Right ventricle myocardium superior (tissue), 1 donor: ENCODE measurements around the gene ARPIN. TPM values are rescaled to one million over a fixed set of nuclear protein-coding genes. Genes with fewer than 3 reads are reported as not detected.
A peak's percentile ranks its signal among the peaks of the same experiment; 100 is the strongest.
"Not testable (repeated sequence)": the region's sequence is repeated elsewhere in the genome, so short reads cannot be mapped to it uniquely, and the experiment has no call there.

ENCODE experiments used
- ATAC-seq: fragments of 200-7000 bp; cut with Tn5 transposase; one replicate; pipeline ENCODE4 v1.9.1; 2020; ENCODE audit warnings: mild to moderate bottlenecking; ENCODE audit not compliant: poor library complexity
- DNase-seq: peaks from one replicate; pipeline ENCODE4 v3.0.0-alpha.2; 2020
- intact Hi-C: fragments of 100-400 bp; cut with DNase I; formaldehyde crosslinking; loops from one replicate; pipeline ENCODE4 v1.11.2; 2022
- long read RNA-seq: library from polyadenylated mRNA; unstranded; transcript quantifications from one replicate; pipeline ENCODE4 v2.0.0, GENCODE V29; 2021
- total RNA-seq: library from RNA; stranded (reverse); fragmentation: NEBNext Ultra II Directional; extraction: Animal tissue kit (Norgen Biotek cat#: 25700); gene quantifications from one replicate; pipeline ENCODE4 v1.2.1, GENCODE V29; 2021
- donor health status: DM: no; HTN: yes; CAD: no; lungs with severe emphysema.

The ARPIN gene
- 10.6 TPM for total RNA-seq
- long read RNA-seq, full-length matches to known transcripts = 14 of 20 reads
- long read RNA-seq, partial matches to known transcripts = 2 of 20 reads
- long read RNA-seq, other reads (novel, unspliced or antisense) = 4 of 20 reads

GRCh38 chr15:89912674-89913396 is at the start of gene ARPIN:
Gene ARPIN (minus strand): TSS chr15:89912952. CDS start chr15:89912835, 117 bp downstream.
- DNase-seq = peak; percentile 73
- ATAC-seq = peak; percentile 94

GRCh38 chr15:89958107-89958805 is 45.5 kb upstream of the ARPIN start:
- ATAC-seq = no peak
- intact Hi-C loops = no loop called here
- DNase-seq = no peak

More at GRCh38 chr15:89912674-89913396, at the start of gene ARPIN:
- intact Hi-C loops = loop anchor here (5.0 kb wide), 1 partner anchor 159 kb away; no protein-coding TSS in a partner anchor

- DNase-seq, ATAC-seq, intact Hi-C loops: not testable (repeated sequence)
These were observed 42.8 kb upstream of the ARPIN start for GRCh38 chr15:89955449-89955998.

- intact Hi-C loops = no loop called here
- ATAC-seq = no peak
- DNase-seq = no peak
These were observed 41.8 kb upstream of the ARPIN start for GRCh38 chr15:89954541-89954940.

- DNase-seq (no peak), ATAC-seq (no peak)
- intact Hi-C loops = no loop called here
These were observed 36.0 kb upstream of the ARPIN start for GRCh38 chr15:89948796-89949195.

- ATAC-seq = no peak
- DNase-seq = no peak
- intact Hi-C loops = no loop called here
These were observed 34.6 kb upstream of the ARPIN start for GRCh38 chr15:89947385-89947784.

GRCh38 chr15:89946681-89947299 is 34.0 kb upstream of the ARPIN start:
- intact Hi-C loops = no loop called here
- DNase-seq = no peak
- no peak for ATAC-seq

- intact Hi-C loops, ATAC-seq: not testable (repeated sequence)
These were observed 31.0 kb upstream of the ARPIN start for GRCh38 chr15:89943721-89944120.

GRCh38 chr15:89939910-89940309 is 27.2 kb upstream of the ARPIN start:
- no peak for ATAC-seq
- no peak for DNase-seq
- intact Hi-C loops = no loop called here

More at GRCh38 chr15:89943721-89944120, 31.0 kb upstream of the ARPIN start:
- DNase-seq = not testable (repeated sequence)

- intact Hi-C loops, DNase-seq, ATAC-seq: not testable (repeated sequence)
These were observed 26.6 kb upstream of the ARPIN start for GRCh38 chr15:89939377-89939776.

GRCh38 chr15:89937365-89938350 is 24.9 kb upstream of the ARPIN start:
- no peak for ATAC-seq
- DNase-seq = no peak
- intact Hi-C loops = no loop called here

GRCh38 chr15:89936786-89937265 is 24.1 kb upstream of the ARPIN start:
- DNase-seq = no peak
- intact Hi-C loops = no loop called here
- ATAC-seq = no peak

GRCh38 chr15:89936051-89936785 is 23.5 kb upstream of the ARPIN start:
- intact Hi-C loops = no loop called here
- DNase-seq (no peak), ATAC-seq (no peak)

GRCh38 chr15:89932880-89933279 is 20.1 kb upstream of the ARPIN start:
- intact Hi-C loops = no loop called here
- no peak for DNase-seq
- no peak for ATAC-seq

- ATAC-seq (no peak), DNase-seq (no peak)
- intact Hi-C loops = no loop called here
These were observed 15.7 kb upstream of the ARPIN start for GRCh38 chr15:89928421-89928820.

- DNase-seq (no peak), ATAC-seq (no peak)
- intact Hi-C loops = no loop called here
These were observed 13.4 kb upstream of the ARPIN start for GRCh38 chr15:89926158-89926557.

GRCh38 chr15:89917442-89918101 is 4.8 kb upstream of the ARPIN start:
- no peak for ATAC-seq
- DNase-seq = no peak
- intact Hi-C loops = no loop called here
